Measurements from ENCODE around the gene DTNB.
"Not testable (repeated sequence)": the region's sequence is repeated elsewhere in the genome, so short reads cannot be mapped to it uniquely, and the experiment has no call there.

DTNB gene

GRCh38 chr2:25633801-25634200 is 39.6 kb downstream of the DTNB start:
- in situ Hi-C loops (cut with MboI; ENCODE audit: low sequenced_read_pairs): not testable (repeated sequence)

GRCh38 chr2:25632396-25632795 is 41.0 kb downstream of the DTNB start:
- in situ Hi-C loops (cut with MboI; ENCODE audit: low sequenced_read_pairs): no loop called here

- in situ Hi-C loops (cut with MboI; ENCODE audit: low sequenced_read_pairs): loop anchor here (25.0 kb wide), 1 partner anchor 513 kb away; no protein-coding TSS in a partner anchor
Measured at GRCh38 chr2:25624635-25625034, 48.7 kb downstream of the DTNB start.

GRCh38 chr2:25623361-25623760 is 50.0 kb downstream of the DTNB start:
- in situ Hi-C loops (cut with MboI; ENCODE audit: low sequenced_read_pairs): loop anchor here (25.0 kb wide), 1 partner anchor 514 kb away; no protein-coding TSS in a partner anchor

GRCh38 chr2:25620711-25621110 is 52.7 kb downstream of the DTNB start:
- in situ Hi-C loops (cut with MboI; ENCODE audit: low sequenced_read_pairs): loop anchor here (25.0 kb wide), 1 partner anchor 517 kb away; no protein-coding TSS in a partner anchor

GRCh38 chr2:25620077-25620476 is 53.3 kb downstream of the DTNB start:
- in situ Hi-C loops (cut with MboI; ENCODE audit: low sequenced_read_pairs): loop anchor here (25.0 kb wide), 1 partner anchor 517 kb away; no protein-coding TSS in a partner anchor

GRCh38 chr2:25619185-25619584 is 54.2 kb downstream of the DTNB start:
- in situ Hi-C loops (cut with MboI; ENCODE audit: low sequenced_read_pairs): loop anchor here (25.0 kb wide), 1 partner anchor 518 kb away; no protein-coding TSS in a partner anchor

GRCh38 chr2:25618676-25619075 is 54.7 kb downstream of the DTNB start:
- in situ Hi-C loops (cut with MboI; ENCODE audit: low sequenced_read_pairs): loop anchor here (25.0 kb wide), 1 partner anchor 519 kb away; no protein-coding TSS in a partner anchor

- in situ Hi-C loops (cut with MboI; ENCODE audit: low sequenced_read_pairs): loop anchor here (25.0 kb wide), 1 partner anchor 519 kb away; no protein-coding TSS in a partner anchor
Measured at GRCh38 chr2:25617948-25618646, 55.3 kb downstream of the DTNB start.

- in situ Hi-C loops (cut with MboI; ENCODE audit: low sequenced_read_pairs): loop anchor here (25.0 kb wide), 1 partner anchor 521 kb away; no protein-coding TSS in a partner anchor
Measured at GRCh38 chr2:25615920-25616319, 57.5 kb downstream of the DTNB start.

- in situ Hi-C loops (cut with MboI; ENCODE audit: low sequenced_read_pairs): loop anchor here (25.0 kb wide), 1 partner anchor 522 kb away; no protein-coding TSS in a partner anchor
Measured at GRCh38 chr2:25615386-25615785, 58.0 kb downstream of the DTNB start.

GRCh38 chr2:25614711-25615110 is 58.7 kb downstream of the DTNB start:
- in situ Hi-C loops (cut with MboI; ENCODE audit: low sequenced_read_pairs): loop anchor here (25.0 kb wide), 1 partner anchor 523 kb away; no protein-coding TSS in a partner anchor

- in situ Hi-C loops (cut with MboI; ENCODE audit: low sequenced_read_pairs): loop anchor here (25.0 kb wide), 1 partner anchor 529 kb away; no protein-coding TSS in a partner anchor
Measured at GRCh38 chr2:25608718-25609117, 64.7 kb downstream of the DTNB start.

GRCh38 chr2:25606892-25607291 is 66.5 kb downstream of the DTNB start:
- in situ Hi-C loops (cut with MboI; ENCODE audit: low sequenced_read_pairs): loop anchor here (25.0 kb wide), 1 partner anchor 530 kb away; no protein-coding TSS in a partner anchor

GRCh38 chr2:25602333-25602723 is 71.0 kb downstream of the DTNB start:
- in situ Hi-C loops (cut with MboI; ENCODE audit: low sequenced_read_pairs): loop anchor here (25.0 kb wide), 1 partner anchor 535 kb away; no protein-coding TSS in a partner anchor

- in situ Hi-C loops (cut with MboI; ENCODE audit: low sequenced_read_pairs): loop anchor here (25.0 kb wide), 1 partner anchor 535 kb away; no protein-coding TSS in a partner anchor
Measured at GRCh38 chr2:25601711-25602332, 71.6 kb downstream of the DTNB start.

GRCh38 chr2:25598911-25599310 is 74.5 kb downstream of the DTNB start:
- in situ Hi-C loops (cut with MboI; ENCODE audit: low sequenced_read_pairs): no loop called here

GRCh38 chr2:25598332-25598731 is 75.0 kb downstream of the DTNB start:
- in situ Hi-C loops (cut with MboI; ENCODE audit: low sequenced_read_pairs): no loop called here

GRCh38 chr2:25597881-25598280 is 75.5 kb downstream of the DTNB start:
- in situ Hi-C loops (cut with MboI; ENCODE audit: low sequenced_read_pairs): no loop called here

- in situ Hi-C loops (cut with MboI; ENCODE audit: low sequenced_read_pairs): no loop called here
Measured at GRCh38 chr2:25596516-25597244, 76.7 kb downstream of the DTNB start.

GRCh38 chr2:25595393-25595792 is 78.0 kb downstream of the DTNB start:
- in situ Hi-C loops (cut with MboI; ENCODE audit: low sequenced_read_pairs): no loop called here
